Inflammatory macrophage treated with lipopolysaccharide for 1 hour (primary cell): Measurements from ENCODE around the gene EEPD1.

ENCODE experiments used
- DNase-seq, 2 donors: peaks; one replicate each; pipeline ENCODE4 v3.0.0-alpha.2; 2020 to 2022

The EEPD1 gene

GRCh38 chr7:36263095-36263484 is 110.0 kb downstream of the EEPD1 start:
- DNase-seq, result no peak

- peak; percentile 78 to 90 for DNase-seq
These were observed 111.2 kb downstream of the EEPD1 start for GRCh38 chr7:36264123-36264801.

- no peak for DNase-seq
These were observed 112.0 kb downstream of the EEPD1 start for GRCh38 chr7:36264913-36265516.

- DNase-seq, result peak; percentile 64 to 75
These were observed 112.6 kb downstream of the EEPD1 start for GRCh38 chr7:36265680-36266079.

GRCh38 chr7:36266190-36266589 is 113.1 kb downstream of the EEPD1 start:
- no peak for DNase-seq

GRCh38 chr7:36266683-36267082 is 113.6 kb downstream of the EEPD1 start:
- no peak for DNase-seq

GRCh38 chr7:36272211-36272566 is 119.1 kb downstream of the EEPD1 start:
- no peak for DNase-seq

GRCh38 chr7:36272567-36273269 is 119.7 kb downstream of the EEPD1 start:
- peak; percentile 26 to 63 for DNase-seq

- DNase-seq, result no peak
These were observed 120.8 kb downstream of the EEPD1 start for GRCh38 chr7:36273836-36274235.

GRCh38 chr7:36275735-36276284 is 122.8 kb downstream of the EEPD1 start:
- no peak for DNase-seq

- no peak for DNase-seq
These were observed 123.6 kb downstream of the EEPD1 start for GRCh38 chr7:36276428-36277248.

- no peak for DNase-seq
These were observed 124.1 kb downstream of the EEPD1 start for GRCh38 chr7:36277249-36277542.

GRCh38 chr7:36278069-36278619 is 125.1 kb downstream of the EEPD1 start:
- DNase-seq, result no peak

- no peak for DNase-seq
These were observed 125.6 kb downstream of the EEPD1 start for GRCh38 chr7:36278620-36279172.

- no peak for DNase-seq
These were observed 126.3 kb downstream of the EEPD1 start for GRCh38 chr7:36279200-36279925.

GRCh38 chr7:36279926-36280315 is 126.9 kb downstream of the EEPD1 start:
- DNase-seq, result no peak

- DNase-seq, result peak; percentile 82 to 95
These were observed 128.1 kb downstream of the EEPD1 start for GRCh38 chr7:36280840-36281812.

- peak; percentile 49 to 76 for DNase-seq
These were observed 129.1 kb downstream of the EEPD1 start for GRCh38 chr7:36281945-36282717.

- DNase-seq, result no peak
These were observed 130.1 kb downstream of the EEPD1 start for GRCh38 chr7:36283181-36283580.

GRCh38 chr7:36283711-36284130 is 130.7 kb downstream of the EEPD1 start:
- peak; percentile 88 to 97 for DNase-seq
